ENCODE measurements around the gene BCAR1.

BCAR1 gene

DNA sequence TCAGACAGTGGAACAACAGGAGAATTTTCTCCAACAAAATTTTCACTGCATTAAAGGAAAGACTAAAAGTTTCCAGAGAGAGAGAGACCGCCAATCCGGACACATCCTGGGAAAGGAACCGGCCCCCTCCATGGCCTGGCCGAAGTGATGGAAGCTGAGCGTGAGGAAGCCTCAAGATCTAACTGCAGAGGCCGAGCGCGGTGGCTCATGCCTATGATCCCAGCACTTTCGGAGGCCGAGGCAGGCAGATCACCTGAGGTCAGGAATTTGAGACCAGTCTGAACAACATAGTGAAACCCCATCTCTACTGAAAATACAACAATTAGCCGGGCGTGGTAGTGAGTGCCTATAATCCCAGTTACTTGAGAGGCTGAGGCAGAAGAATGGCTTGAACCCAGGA, 48.3 kb downstream of the BCAR1 start:
- H3K27me3 ChIP-seq (ENCODE audit: control insufficient read depth, insufficient read depth, low read length), result no peaks in the 10 kb centered on the region
- H3K27ac ChIP-seq (ENCODE audit: low read length), result no peak overlapping the region
- no peaks in the 10 kb centered on the region for H3K9me3 ChIP-seq (ENCODE audit: control insufficient read depth, low read depth, low read length)
- no peak overlapping the region for H3K4me3 ChIP-seq (ENCODE audit: low read length)
- no peak overlapping the region for H3K9ac ChIP-seq (ENCODE audit: low read length)
- no peaks in the 10 kb centered on the region for H3K4me1 ChIP-seq (ENCODE audit: control insufficient read depth, low read depth, low read length)
- H3K36me3 ChIP-seq (ENCODE audit: control insufficient read depth, low read depth, low read length), result no peaks in the 10 kb centered on the region

DNA sequence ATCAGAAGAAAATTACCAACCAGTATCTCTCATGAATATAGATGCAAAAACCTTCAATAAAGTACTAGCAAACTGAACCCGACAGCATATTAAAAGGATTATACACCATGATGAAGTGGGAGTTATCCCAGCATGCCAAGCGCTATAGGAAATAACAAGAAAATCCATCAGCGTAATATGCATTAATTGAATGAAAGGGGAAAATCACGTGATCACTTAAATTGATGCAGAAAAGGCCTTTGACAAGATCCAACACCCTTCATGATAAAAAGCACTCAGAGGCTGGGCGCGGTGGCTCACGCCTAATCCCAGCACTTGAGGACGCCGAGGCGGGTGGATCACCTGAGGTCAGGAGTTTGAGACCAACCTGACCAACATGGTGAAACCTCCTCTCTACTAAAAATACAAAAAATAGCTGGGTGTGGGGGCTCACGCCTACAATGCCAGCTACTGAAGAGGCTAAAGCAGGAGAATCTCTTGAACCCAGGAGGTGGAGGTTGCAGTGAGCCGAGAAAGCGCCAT, 49.3 kb downstream of the BCAR1 start:
- Histone ChIP-seq H3K4me3 (ENCODE audit: low read length) (no peak overlapping the region), H3K4me1 (ENCODE audit: control insufficient read depth, low read depth, low read length) (no peaks in the 10 kb centered on the region), H3K9ac (ENCODE audit: low read length) (no peak overlapping the region), H3K27me3 (ENCODE audit: control insufficient read depth, insufficient read depth, low read length) (no peaks in the 10 kb centered on the region), H3K9me3 (ENCODE audit: control insufficient read depth, low read depth, low read length) (no peaks in the 10 kb centered on the region), H3K36me3 (ENCODE audit: control insufficient read depth, low read depth, low read length) (no peaks in the 10 kb centered on the region), H3K27ac (ENCODE audit: low read length) (no peak overlapping the region)

DNA sequence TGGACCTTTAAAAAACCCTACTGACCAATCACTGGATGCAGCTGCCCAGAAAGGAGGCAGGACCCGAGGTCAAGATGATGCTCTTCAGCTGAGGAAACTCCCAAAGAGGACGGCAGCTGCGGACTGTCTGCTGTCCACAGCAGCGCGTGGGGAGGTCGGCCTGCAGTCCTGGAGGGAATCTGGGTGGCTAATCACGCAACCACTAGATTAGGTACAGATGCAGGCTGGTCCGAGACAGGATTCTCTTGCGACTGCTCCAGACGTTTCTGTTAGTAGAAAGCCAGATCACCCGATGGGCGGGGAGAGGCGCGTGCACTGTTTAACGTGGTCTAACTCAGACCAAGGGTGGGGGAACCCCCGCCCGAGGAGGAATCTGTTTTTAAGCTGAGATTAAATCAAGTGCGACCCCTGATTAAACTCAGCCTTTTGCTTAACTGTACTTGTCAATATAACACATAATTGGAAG, 53.3 kb downstream of the BCAR1 start:
- Histone ChIP-seq H3K4me3 (ENCODE audit: low read length) (no peak overlapping the region), H3K36me3 (ENCODE audit: control insufficient read depth, low read depth, low read length) (no peaks in the 10 kb centered on the region), H3K9me3 (ENCODE audit: control insufficient read depth, low read depth, low read length) (no peaks in the 10 kb centered on the region), H3K27me3 (ENCODE audit: control insufficient read depth, insufficient read depth, low read length) (no peaks in the 10 kb centered on the region), H3K9ac (ENCODE audit: low read length) (no peak overlapping the region), H3K27ac (ENCODE audit: low read length) (no peak overlapping the region), H3K4me1 (ENCODE audit: control insufficient read depth, low read depth, low read length) (no peaks in the 10 kb centered on the region)

DNA sequence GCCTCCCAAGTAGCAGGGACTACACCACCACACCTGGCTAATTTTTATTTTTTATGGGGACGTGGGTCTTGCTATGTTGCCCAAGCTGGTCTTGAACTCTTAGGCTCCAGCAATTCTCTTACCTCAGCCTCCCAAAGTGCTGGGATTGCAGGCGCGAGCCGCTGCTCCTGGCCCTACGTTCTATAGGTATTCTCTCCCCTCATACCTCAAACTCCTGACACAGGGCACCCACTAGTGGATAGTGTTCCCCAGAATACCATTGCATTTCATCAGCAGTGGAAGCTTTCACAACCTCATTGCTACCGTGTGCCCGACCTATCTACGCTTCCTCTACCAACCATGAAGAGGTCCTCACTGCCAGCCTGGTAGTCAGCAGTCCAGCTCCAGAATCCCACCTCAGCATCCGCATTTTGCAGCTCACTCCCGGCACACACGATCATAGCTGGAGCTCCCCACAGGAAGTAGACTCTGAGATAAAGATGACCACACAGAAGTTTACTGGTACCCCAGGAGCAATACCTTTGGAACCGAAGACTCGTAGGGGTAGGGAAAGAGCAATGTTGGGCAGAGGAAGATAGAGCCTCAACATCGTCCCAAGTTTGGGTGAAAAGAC, 53.8 kb downstream of the BCAR1 start:
- Histone ChIP-seq H3K27me3 (ENCODE audit: control insufficient read depth, insufficient read depth, low read length) (no peaks in the 10 kb centered on the region), H3K9me3 (ENCODE audit: control insufficient read depth, low read depth, low read length) (no peaks in the 10 kb centered on the region), H3K9ac (ENCODE audit: low read length) (no peak overlapping the region), H3K36me3 (ENCODE audit: control insufficient read depth, low read depth, low read length) (no peaks in the 10 kb centered on the region), H3K27ac (ENCODE audit: low read length) (no peak overlapping the region), H3K4me1 (ENCODE audit: control insufficient read depth, low read depth, low read length) (no peaks in the 10 kb centered on the region), H3K4me3 (ENCODE audit: low read length) (no peak overlapping the region)

DNA sequence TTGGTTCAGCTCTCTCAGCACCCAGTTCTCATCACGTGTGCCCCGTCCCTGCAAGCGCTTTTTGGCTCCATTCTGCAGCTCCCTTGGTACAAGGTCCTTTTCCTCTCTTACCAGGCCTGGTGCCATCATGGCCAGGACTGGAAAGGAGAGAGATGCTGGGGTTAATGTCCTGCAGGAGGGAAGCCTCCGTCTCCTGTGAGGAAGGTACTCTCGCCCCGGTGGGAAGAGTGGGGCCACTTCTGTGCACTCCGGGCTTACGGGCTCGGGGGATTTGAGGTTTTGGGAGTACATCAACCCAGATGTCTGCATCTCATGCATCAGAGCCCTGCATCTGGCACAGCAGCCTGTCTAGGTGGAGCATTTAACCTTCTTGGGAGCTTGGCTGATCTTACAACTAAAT, 54.6 kb downstream of the BCAR1 start:
- Histone ChIP-seq H3K27ac (ENCODE audit: low read length) (no peak overlapping the region), H3K4me1 (ENCODE audit: control insufficient read depth, low read depth, low read length) (no peaks in the 10 kb centered on the region), H3K9me3 (ENCODE audit: control insufficient read depth, low read depth, low read length) (no peaks in the 10 kb centered on the region), H3K9ac (ENCODE audit: low read length) (no peak overlapping the region), H3K36me3 (ENCODE audit: control insufficient read depth, low read depth, low read length) (no peaks in the 10 kb centered on the region), H3K27me3 (ENCODE audit: control insufficient read depth, insufficient read depth, low read length) (no peaks in the 10 kb centered on the region), H3K4me3 (ENCODE audit: low read length) (no peak overlapping the region)

DNA sequence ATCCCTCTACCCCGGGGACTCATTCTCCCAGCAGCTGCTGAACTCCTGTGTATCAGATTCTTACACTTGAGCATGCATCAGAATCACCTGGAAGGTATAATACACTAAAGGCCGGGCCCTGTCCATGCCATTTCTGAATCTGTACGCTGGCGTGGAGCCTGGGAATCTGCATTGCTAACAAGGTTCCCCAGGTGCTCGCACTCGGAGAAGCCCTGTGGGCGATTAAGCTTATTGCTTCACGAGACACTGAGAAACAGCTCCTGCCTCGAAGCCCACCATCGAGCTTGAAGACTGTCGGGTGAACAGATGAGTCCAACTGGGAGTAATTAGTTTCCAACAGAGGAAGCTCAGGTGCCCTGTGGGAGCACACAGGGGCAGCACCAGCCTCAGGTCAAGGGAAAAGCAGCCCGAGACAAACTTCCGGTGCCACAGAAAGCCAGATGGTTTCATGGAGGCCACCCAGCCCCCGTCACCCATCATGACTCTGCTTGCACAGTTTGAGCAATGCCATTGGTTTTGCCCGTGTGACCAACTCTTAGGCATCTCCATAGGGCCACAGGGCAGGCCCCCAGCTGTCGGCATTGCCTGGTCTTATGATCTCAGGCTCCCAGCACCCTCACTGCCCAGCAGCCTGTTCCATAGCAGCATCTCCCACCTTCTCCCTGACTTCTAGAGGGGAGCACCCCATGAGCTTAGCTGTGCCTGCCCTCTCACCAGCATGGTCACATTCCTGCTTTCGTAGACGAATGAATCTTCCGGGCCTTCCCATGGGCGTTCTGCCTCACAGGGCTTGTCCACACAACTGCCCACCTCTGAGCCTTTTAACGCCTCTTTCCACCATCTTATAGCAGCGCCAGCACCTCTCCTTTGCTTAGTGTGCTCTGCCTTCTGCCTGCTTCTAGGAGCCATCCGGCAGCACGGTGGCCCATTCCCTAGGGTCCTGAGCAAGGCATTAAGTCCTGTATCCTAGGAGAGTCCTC, 55.3 kb downstream of the BCAR1 start:
- H3K27ac ChIP-seq (ENCODE audit: low read length), result no peak overlapping the region
- no peaks in the 10 kb centered on the region for H3K27me3 ChIP-seq (ENCODE audit: control insufficient read depth, insufficient read depth, low read length)
- H3K4me1 ChIP-seq (ENCODE audit: control insufficient read depth, low read depth, low read length), result no peaks in the 10 kb centered on the region
- H3K36me3 ChIP-seq (ENCODE audit: control insufficient read depth, low read depth, low read length), result no peaks in the 10 kb centered on the region
- H3K9me3 ChIP-seq (ENCODE audit: control insufficient read depth, low read depth, low read length), result no peaks in the 10 kb centered on the region
- H3K4me3 ChIP-seq (ENCODE audit: low read length), result no peak overlapping the region
- H3K9ac ChIP-seq (ENCODE audit: low read length), result no peak overlapping the region

DNA sequence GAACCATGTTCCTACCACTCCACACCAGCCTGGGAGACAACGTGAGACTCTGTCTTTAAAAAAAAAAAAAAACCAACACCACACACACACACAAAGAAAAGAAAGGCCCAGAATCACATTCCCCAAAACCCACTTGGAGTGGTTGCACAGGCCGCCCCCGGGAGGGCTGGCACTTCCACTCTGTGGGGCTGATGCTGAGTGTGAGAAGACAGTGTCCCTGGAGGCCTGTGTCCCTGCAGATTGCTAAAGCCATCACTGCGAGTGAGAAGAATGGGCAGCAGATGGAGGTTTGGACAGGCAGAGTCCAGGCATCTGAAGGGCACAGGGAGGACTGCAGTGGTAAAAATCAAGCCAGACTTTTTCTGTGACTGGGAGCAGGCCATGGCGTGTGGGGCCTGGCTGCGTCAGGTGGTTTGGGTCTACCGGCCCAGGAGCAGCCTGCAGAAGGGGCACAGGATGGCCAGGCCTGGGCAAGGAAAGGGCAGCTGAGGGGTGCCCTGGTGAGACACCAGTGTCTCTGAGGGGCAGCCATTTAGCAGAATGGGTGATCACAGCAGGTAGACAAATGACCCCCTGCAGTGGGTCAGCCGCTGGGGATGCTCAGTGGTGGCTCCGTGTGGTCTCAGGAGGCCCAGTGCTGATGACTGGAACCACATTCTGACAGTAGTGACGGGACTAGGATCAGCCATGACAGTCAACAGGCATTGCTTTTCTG, 57.5 kb downstream of the BCAR1 start:
- no peaks in the 10 kb centered on the region for H3K36me3 ChIP-seq (ENCODE audit: control insufficient read depth, low read depth, low read length)
- no peak overlapping the region for H3K9ac ChIP-seq (ENCODE audit: low read length)
- H3K4me3 ChIP-seq (ENCODE audit: low read length), result no peak overlapping the region
- no peaks in the 10 kb centered on the region for H3K9me3 ChIP-seq (ENCODE audit: control insufficient read depth, low read depth, low read length)
- H3K27ac ChIP-seq (ENCODE audit: low read length), result no peak overlapping the region
- H3K4me1 ChIP-seq (ENCODE audit: control insufficient read depth, low read depth, low read length), result no peaks in the 10 kb centered on the region
- no peaks in the 10 kb centered on the region for H3K27me3 ChIP-seq (ENCODE audit: control insufficient read depth, insufficient read depth, low read length)

DNA sequence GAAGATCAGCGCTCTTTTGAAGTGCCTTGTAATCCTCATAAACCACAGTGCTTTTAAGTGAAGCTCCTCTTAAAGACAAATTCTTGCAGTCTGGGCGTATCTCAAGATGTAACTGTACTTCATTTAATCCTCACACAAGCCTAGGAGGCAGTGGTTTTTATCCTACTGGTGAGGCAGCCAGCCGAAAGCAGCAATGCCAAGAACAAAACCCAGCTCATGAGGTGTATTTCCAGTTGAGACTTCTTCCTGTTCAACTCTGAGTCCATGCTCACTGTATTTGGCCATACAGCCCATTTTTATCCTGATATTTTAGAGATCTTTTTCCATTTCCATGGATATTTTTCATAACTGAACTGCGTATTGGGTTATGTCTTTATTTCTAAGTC, 58.2 kb downstream of the BCAR1 start:
- H3K27ac ChIP-seq (ENCODE audit: low read length), result no peak overlapping the region
- H3K4me1 ChIP-seq (ENCODE audit: control insufficient read depth, low read depth, low read length), result no peaks in the 10 kb centered on the region
- H3K27me3 ChIP-seq (ENCODE audit: control insufficient read depth, insufficient read depth, low read length), result no peaks in the 10 kb centered on the region
- H3K36me3 ChIP-seq (ENCODE audit: control insufficient read depth, low read depth, low read length), result no peaks in the 10 kb centered on the region
- H3K9ac ChIP-seq (ENCODE audit: low read length), result no peak overlapping the region
- H3K4me3 ChIP-seq (ENCODE audit: low read length), result no peak overlapping the region
- H3K9me3 ChIP-seq (ENCODE audit: control insufficient read depth, low read depth, low read length), result no peaks in the 10 kb centered on the region

DNA sequence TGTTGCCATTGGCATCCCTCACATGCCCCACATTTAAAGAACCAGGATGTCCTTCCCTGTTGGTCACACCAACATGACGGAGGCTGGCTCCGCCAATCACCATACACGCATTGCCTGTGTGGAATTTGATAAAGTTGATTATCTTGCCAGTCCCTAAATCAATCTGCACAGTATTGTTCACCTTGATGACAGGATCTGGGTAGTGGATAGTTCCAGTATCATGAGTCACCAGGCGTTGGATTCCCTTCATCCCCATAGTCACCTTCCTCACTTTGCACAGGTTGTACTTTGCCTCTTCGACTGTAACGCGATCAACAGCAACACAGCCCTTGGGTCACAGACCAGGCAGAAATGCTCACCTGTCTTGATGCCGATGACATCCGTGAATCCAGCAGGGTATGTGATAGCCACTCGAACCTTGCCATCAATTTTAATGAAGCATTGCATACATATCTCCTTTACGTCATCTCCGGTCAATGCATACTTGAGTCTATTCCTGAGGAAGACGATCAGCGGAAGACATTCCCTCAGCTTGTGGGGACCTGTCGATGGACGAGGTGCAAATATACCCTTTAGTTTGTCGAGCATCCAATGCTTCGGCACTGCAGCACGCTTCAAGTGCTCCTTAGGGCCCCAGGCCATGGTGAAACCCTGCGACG, 58.7 kb downstream of the BCAR1 start:
- no peaks in the 10 kb centered on the region for H3K4me1 ChIP-seq (ENCODE audit: control insufficient read depth, low read depth, low read length)

DNA sequence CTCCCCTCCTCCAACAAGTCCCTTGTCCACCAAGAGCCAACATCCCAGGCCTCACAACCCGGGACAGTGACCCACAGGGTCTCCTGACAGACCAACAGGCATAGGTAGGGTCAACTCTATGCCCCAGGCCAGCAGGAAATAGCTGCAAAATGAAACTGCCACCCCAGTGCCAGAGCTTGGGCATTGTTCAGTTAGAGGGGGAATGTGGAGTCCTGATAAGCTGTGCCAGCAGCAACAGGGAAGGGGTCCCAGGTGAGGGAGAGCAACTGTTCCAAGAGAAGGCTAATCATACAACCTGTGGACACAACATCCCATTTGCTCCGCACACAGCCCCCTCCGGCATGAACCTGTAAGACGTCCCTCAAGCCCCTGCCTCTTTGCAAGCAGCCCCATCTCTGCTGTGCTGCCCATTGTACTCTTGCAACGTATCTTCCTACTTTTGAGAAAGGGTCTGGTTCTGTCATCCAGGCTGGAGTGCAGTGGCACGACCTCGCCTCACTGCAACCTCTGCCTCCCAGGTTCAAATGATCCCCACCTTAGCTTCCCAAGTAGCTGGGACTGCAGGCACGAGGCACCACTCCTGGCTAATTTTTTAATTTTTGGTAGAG, 61.7 kb downstream of the BCAR1 start:
- Histone ChIP-seq H3K4me1 (ENCODE audit: control insufficient read depth, low read depth, low read length) (no peaks in the 10 kb centered on the region), H3K27ac (ENCODE audit: low read length) (no peak overlapping the region), H3K36me3 (ENCODE audit: control insufficient read depth, low read depth, low read length) (no peaks in the 10 kb centered on the region), H3K9ac (ENCODE audit: low read length) (no peak overlapping the region), H3K4me3 (ENCODE audit: low read length) (no peak overlapping the region), H3K27me3 (ENCODE audit: control insufficient read depth, insufficient read depth, low read length) (no peaks in the 10 kb centered on the region), H3K9me3 (ENCODE audit: control insufficient read depth, low read depth, low read length) (no peaks in the 10 kb centered on the region)

More for the DNA sequence above, 58.7 kb downstream of the BCAR1 start:
- Histone ChIP-seq H3K9me3 (ENCODE audit: control insufficient read depth, low read depth, low read length) (no peaks in the 10 kb centered on the region), H3K27ac (ENCODE audit: low read length) (no peak overlapping the region), H3K9ac (ENCODE audit: low read length) (no peak overlapping the region), H3K36me3 (ENCODE audit: control insufficient read depth, low read depth, low read length) (no peaks in the 10 kb centered on the region), H3K4me3 (ENCODE audit: low read length) (no peak overlapping the region), H3K27me3 (ENCODE audit: control insufficient read depth, insufficient read depth, low read length) (no peaks in the 10 kb centered on the region)
